Tibial nerve (tissue), 4 donors: Measurements from ENCODE around the gene NLRP11. TPM values are rescaled to one million over a fixed set of nuclear protein-coding genes. Genes with fewer than 3 reads are reported as not detected.

ENCODE experiments used
- DNase-seq, 2 donors: peaks; one replicate each; pipeline ENCODE4 v3.0.0-alpha.2; 2019; ENCODE audit warnings: low spot score in 2 of 2
- H3K27ac ChIP-seq, 4 donors: fragments of 200-600 bp; sonication (generic) in 3 of 4; one replicate each; pipeline ENCODE4 v1.5.1; 2017 to 2019; ENCODE audit warnings: mild to moderate bottlenecking in 1 of 4
- H3K27me3 ChIP-seq, 2 donors: fragments of 200-600 bp; sonication (generic) in 1 of 2; one replicate each; pipeline versions ENCODE4 v1.5.1 to v1.6.0; 2017 to 2019
- H3K36me3 ChIP-seq, 3 donors: fragments of 200-600 bp; sonication (generic); one replicate each; pipeline ENCODE4 v1.5.1; 2018 to 2019
- H3K4me1 ChIP-seq, 4 donors: fragments of 200-600 bp; sonication (generic) in 3 of 4; one replicate each; pipeline ENCODE4 v1.5.1; 2017 to 2019
- H3K4me3 ChIP-seq, 4 donors: fragments of 200-600 bp; sonication (generic) in 3 of 4; one replicate each; pipeline ENCODE4 v1.5.1; 2017 to 2019; ENCODE audit warnings: mild to moderate bottlenecking in 1 of 4, moderate library complexity in 1 of 4
- H3K9me3 ChIP-seq, 4 donors: fragments of 200-600 bp; sonication (generic) in 3 of 4; one replicate each; pipeline ENCODE4 v1.5.1; 2017 to 2019
- CTCF ChIP-seq, 5 experiments: fragments of 200-600 bp in 3 of 5; fragments of 450-650 bp in 2 of 5; sonication (generic) in 3 of 5; IDR thresholded peaks; one replicate each; pipeline ENCODE4 v1.5.1; 2016 to 2019; ENCODE audit warnings: antibody characterized with exemption in 5 of 5, mild to moderate bottlenecking in 3 of 5, moderate library complexity in 2 of 5
- EP300 ChIP-seq, 2 donors: sonication (generic); formaldehyde crosslinking; IDR thresholded peaks; one replicate each; pipeline ENCODE4 v1.6.1; 2017; ENCODE audit warnings: antibody characterized with exemption in 2 of 2, mild to moderate bottlenecking in 1 of 2
- POLR2A ChIP-seq, 2 donors: fragments of 450-650 bp; IDR thresholded peaks; one replicate each; pipeline ENCODE4 v1.6.1; 2017; ENCODE audit warnings: antibody characterized with exemption in 2 of 2, mild to moderate bottlenecking in 2 of 2, moderate library complexity in 2 of 2
- WGBS, 2 donors: methylation state at CpG; one replicate each; pipeline ENCODE4 v1.1.5; 2018; 5-methylcytosine and 5-hydroxymethylcytosine counted together
- total RNA-seq, 4 donors: library from RNA; depleted of rRNA; stranded (reverse); fragments of >200 nt; gene quantifications; one replicate each; pipeline ENCODE4 v1.1.0, GENCODE V29; 2016

NLRP11 gene
- total RNA-seq, 4 donors from 2014 or later = not detected

- no peak overlapping the region for H3K27ac ChIP-seq
- DNase-seq = no peak
- H3K36me3 ChIP-seq = no peaks in the 10 kb centered on the region
- H3K27me3 ChIP-seq = no peaks in the 10 kb centered on the region
- no peak overlapping the region for H3K4me3 ChIP-seq
- TF ChIP-seq POLR2A (IDR thresholded peaks at IDR 0.05) (no peak), CTCF (IDR thresholded peaks at IDR 0.05) (no peak), EP300 (IDR thresholded peaks at IDR 0.05) (no peak)
- H3K9me3 ChIP-seq = peaks cover 0 to 5% (median 0%) of the 10 kb centered on the region in 4 donors
- 73 to 93% methylated on average over 3 of the region's 3 CpGs for WGBS, 2 donors
- no peaks in the 10 kb centered on the region for H3K4me1 ChIP-seq
These were observed 11.8 kb downstream of the NLRP11 start for GRCh38 chr19:55820037-55820436.

GRCh38 chr19:55813906-55814305, 17.9 kb downstream of the NLRP11 start:
- H3K36me3 ChIP-seq = no peaks in the 10 kb centered on the region
- DNase-seq = no peak
- H3K4me3 ChIP-seq = no peak overlapping the region
- no peak for TF ChIP-seq CTCF (IDR thresholded peaks at IDR 0.05)
- TF ChIP-seq EP300 (IDR thresholded peaks at IDR 0.05) = no peak
- WGBS, 2 donors = 89 to 94% methylated on average over 5 of the region's 5 CpGs
- no peaks in the 10 kb centered on the region for H3K27me3 ChIP-seq
- H3K4me1 ChIP-seq = no peaks in the 10 kb centered on the region
- peaks cover 0 to 16% (median 0%) of the 10 kb centered on the region in 4 donors for H3K9me3 ChIP-seq
- no peak overlapping the region for H3K27ac ChIP-seq

- no peak for DNase-seq
- TF ChIP-seq EP300 (IDR thresholded peaks at IDR 0.05) = no peak
- no peak for TF ChIP-seq CTCF (IDR thresholded peaks at IDR 0.05)
- no peak for TF ChIP-seq POLR2A (IDR thresholded peaks at IDR 0.05)
- Histone ChIP-seq H3K27ac (no peak overlapping the region), H3K4me1 (no peaks in the 10 kb centered on the region), H3K4me3 (no peak overlapping the region), H3K9me3 (peaks cover 0 to 21% (median 0%) of the 10 kb centered on the region in 4 donors), H3K27me3 (no peaks in the 10 kb centered on the region), H3K36me3 (no peaks in the 10 kb centered on the region)
- WGBS, 2 donors = 59 to 60% methylated on average over 7 of the region's 7 CpGs
These were observed 19.4 kb downstream of the NLRP11 start for GRCh38 chr19:55812449-55812848.

- Histone ChIP-seq H3K27ac (no peak overlapping the region), H3K4me1 (no peaks in the 10 kb centered on the region), H3K4me3 (no peak overlapping the region), H3K9me3 (peaks cover 0 to 29% (median 0%) of the 10 kb centered on the region in 4 donors), H3K27me3 (no peaks in the 10 kb centered on the region), H3K36me3 (no peaks in the 10 kb centered on the region)
- TF ChIP-seq POLR2A (IDR thresholded peaks at IDR 0.05) (no peak), EP300 (IDR thresholded peaks at IDR 0.05) (no peak), CTCF (IDR thresholded peaks at IDR 0.05) (no peak)
- DNase-seq = no peak
- WGBS, 2 donors = 63 to 68% methylated on average over 3 of the region's 3 CpGs
These were observed 20.5 kb downstream of the NLRP11 start for GRCh38 chr19:55811340-55811739.

- Histone ChIP-seq H3K36me3 (no peaks in the 10 kb centered on the region), H3K9me3 (peaks cover 0 to 41% (median 0%) of the 10 kb centered on the region in 4 donors), H3K27me3 (no peaks in the 10 kb centered on the region), H3K4me1 (no peaks in the 10 kb centered on the region), H3K27ac (no peak overlapping the region), H3K4me3 (no peak overlapping the region)
- 28 to 32% methylated on average over 20 of the region's 20 CpGs for WGBS, 2 donors
- no peak for TF ChIP-seq POLR2A (IDR thresholded peaks at IDR 0.05)
- TF ChIP-seq CTCF (IDR thresholded peaks at IDR 0.05) = peak in 2 of 5 experiments; percentile 14 to 21
- peak in 1 of 2 donors; percentile 7 for DNase-seq
These were observed 22.3 kb downstream of the NLRP11 start for GRCh38 chr19:55809381-55810058.
